T-helper 2 cell treated with Interferon-gamma antibody and Interleukin-4, amounts not matched to agents 5 μg/mL and 100 μg/mL, for 36 hours (primary cell): Measurements from ENCODE around the gene FHL3.
"Not testable (repeated sequence)": the region's sequence is repeated elsewhere in the genome, so short reads cannot be mapped to it uniquely, and the experiment has no call there.

Experiments used
- DNase-seq: peaks from one replicate; pipeline ENCODE4 v3.0.0; 2021; ENCODE audit warnings: low spot score
- H3K27ac Mint-ChIP-seq: one replicate; pipeline ENCODE4 v1.8.0; 2021; ENCODE audit warnings: mild to moderate bottlenecking, mixed read lengths
- H3K27me3 Mint-ChIP-seq: one replicate; pipeline ENCODE4 v1.8.0; 2021; ENCODE audit warnings: low read depth, mixed read lengths
- H3K36me3 Mint-ChIP-seq: one replicate; pipeline ENCODE4 v1.8.0; 2021; ENCODE audit warnings: low read depth, mixed read lengths
- H3K4me1 Mint-ChIP-seq: one replicate; pipeline ENCODE4 v1.8.0; 2021; ENCODE audit warnings: low read depth, mixed read lengths
- H3K4me3 Mint-ChIP-seq: one replicate; pipeline ENCODE4 v1.8.0; 2022; ENCODE audit warnings: mild to moderate bottlenecking, moderate library complexity, mixed read lengths
- H3K9me3 Mint-ChIP-seq: one replicate; pipeline ENCODE4 v1.8.0; 2021; ENCODE audit warnings: mixed read lengths

FHL3 gene

GRCh38 chr1:38043036-38043747, 37.9 kb upstream of the FHL3 start:
- Mint-ChIP-seq H3K4me3 (peak overlapping the region; percentile 27), H3K9me3 (no peaks in the 10 kb centered on the region)
- DNase-seq: no peak

GRCh38 chr1:38041936-38042834, 36.9 kb upstream of the FHL3 start:
- peaks cover 37% of the 10 kb centered on the region for H3K27me3 Mint-ChIP-seq
- no peaks in the 10 kb centered on the region for H3K9me3 Mint-ChIP-seq
- H3K27ac Mint-ChIP-seq: no peak overlapping the region
- H3K4me1 Mint-ChIP-seq: peaks cover 4% of the 10 kb centered on the region
- no peaks in the 10 kb centered on the region for H3K36me3 Mint-ChIP-seq
- H3K4me3 Mint-ChIP-seq: no peak overlapping the region
- no peak for DNase-seq

More at GRCh38 chr1:38043036-38043747, 37.9 kb upstream of the FHL3 start:
- Mint-ChIP-seq H3K27ac (no peak overlapping the region), H3K4me1 (peaks cover 4% of the 10 kb centered on the region), H3K27me3 (peaks cover 47% of the 10 kb centered on the region), H3K36me3 (no peaks in the 10 kb centered on the region)

DNA sequence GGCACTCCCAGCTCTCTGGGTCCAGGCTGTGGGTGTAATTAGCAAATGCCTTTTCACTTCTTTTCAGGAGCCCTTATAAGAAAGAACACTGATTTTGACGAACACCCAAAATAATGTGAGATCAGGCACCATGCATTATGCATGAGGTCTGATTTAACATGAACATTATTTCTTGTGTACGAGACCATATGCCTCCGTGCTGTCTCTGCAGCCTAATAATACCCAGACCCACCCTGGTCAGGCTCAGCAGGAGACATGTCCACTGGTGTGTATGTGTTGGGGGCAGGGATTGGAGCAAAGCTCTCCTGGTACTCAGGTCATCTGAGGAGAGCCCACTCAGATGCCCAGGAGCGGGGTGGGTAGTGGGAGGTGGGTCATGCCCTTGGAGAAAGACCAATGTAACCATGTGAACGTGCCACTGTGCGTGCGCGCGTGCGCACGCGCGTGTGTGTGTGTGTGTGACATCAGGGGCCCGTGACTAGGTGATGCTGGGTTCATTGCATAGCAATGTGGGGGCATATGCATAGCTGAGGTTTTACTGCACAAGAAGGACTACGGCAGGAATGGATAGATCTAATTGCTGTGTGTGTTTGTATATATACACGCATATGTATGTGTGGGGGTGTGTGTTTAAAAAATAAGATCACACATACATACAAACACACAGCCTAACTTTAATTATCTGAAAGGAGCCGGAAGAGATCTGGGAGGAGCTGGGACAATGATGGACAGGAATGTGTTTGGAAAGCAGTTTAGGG, 34.2 kb upstream of the FHL3 start:
- Mint-ChIP-seq H3K27ac (no peak overlapping the region), H3K4me1 (peaks cover 4% of the 10 kb centered on the region), H3K36me3 (no peaks in the 10 kb centered on the region), H3K27me3 (peaks cover 31% of the 10 kb centered on the region), H3K4me3 (no peak overlapping the region), H3K9me3 (no peaks in the 10 kb centered on the region)
- DNase-seq: no peak

DNA sequence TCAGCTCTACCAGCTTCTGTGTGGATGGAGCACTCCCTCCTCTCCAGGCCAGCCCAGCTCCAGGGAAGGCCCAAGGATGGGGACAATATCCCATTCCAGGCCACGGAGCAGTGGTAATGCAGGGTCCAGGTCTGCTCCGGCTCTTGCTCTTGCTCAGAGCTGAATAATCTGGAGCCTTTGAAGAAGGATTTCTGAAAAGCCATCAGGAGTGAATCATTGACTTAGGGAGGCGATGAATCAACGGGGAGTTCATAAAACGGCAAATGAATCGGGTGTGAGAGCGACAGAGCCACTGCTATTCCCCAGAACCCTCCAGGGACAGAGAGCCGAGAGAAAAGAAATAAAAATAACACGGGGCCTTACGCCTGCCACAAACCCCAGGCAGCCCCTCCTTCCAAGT, 33.5 kb upstream of the FHL3 start:
- Mint-ChIP-seq H3K36me3 (no peaks in the 10 kb centered on the region), H3K27ac (no peak overlapping the region), H3K27me3 (peaks cover 27% of the 10 kb centered on the region), H3K4me1 (peaks cover 1% of the 10 kb centered on the region), H3K9me3 (no peaks in the 10 kb centered on the region), H3K4me3 (no peak overlapping the region)
- no peak for DNase-seq

- H3K36me3 Mint-ChIP-seq: no peaks in the 10 kb centered on the region
- H3K27me3 Mint-ChIP-seq: peaks cover 14% of the 10 kb centered on the region
- no peaks in the 10 kb centered on the region for H3K9me3 Mint-ChIP-seq
- DNase-seq: no peak
- no peaks in the 10 kb centered on the region for H3K4me1 Mint-ChIP-seq
- no peak overlapping the region for H3K27ac Mint-ChIP-seq
- H3K4me3 Mint-ChIP-seq: no peak overlapping the region
Observed at GRCh38 chr1:38037221-38037939, 32.1 kb upstream of the FHL3 start.

- Mint-ChIP-seq H3K27me3 (no peaks in the 10 kb centered on the region), H3K27ac (no peak overlapping the region), H3K4me1 (peaks cover 10% of the 10 kb centered on the region), H3K36me3 (no peaks in the 10 kb centered on the region), H3K4me3 (no peak overlapping the region), H3K9me3 (no peaks in the 10 kb centered on the region)
- DNase-seq: no peak
Observed at GRCh38 chr1:38034871-38035270, 29.6 kb upstream of the FHL3 start.

- DNase-seq, H3K36me3 Mint-ChIP-seq, H3K27me3 Mint-ChIP-seq, H3K9me3 Mint-ChIP-seq, H3K4me3 Mint-ChIP-seq, H3K27ac Mint-ChIP-seq: not testable (repeated sequence)
- peaks cover 25% of the 10 kb centered on the region for H3K4me1 Mint-ChIP-seq
Observed at GRCh38 chr1:38032992-38033391, 27.7 kb upstream of the FHL3 start.

DNA sequence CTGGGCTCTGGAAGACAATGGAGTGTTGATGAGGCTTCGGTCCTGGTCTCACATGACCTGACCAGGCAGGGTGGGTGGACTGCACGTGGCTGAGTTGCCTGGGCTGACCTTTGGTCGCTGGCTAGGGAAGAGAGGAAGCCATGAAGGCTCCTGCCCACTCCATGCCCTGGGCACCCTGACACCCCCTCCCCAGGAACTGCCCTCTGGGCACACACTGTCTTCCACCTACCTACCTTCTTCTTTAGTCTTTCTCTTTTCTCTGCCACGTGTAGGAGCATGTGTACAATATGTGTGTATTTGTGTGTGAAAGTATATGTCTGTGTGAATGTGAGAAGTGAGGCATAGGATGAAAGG, 26.2 kb upstream of the FHL3 start:
- no peak for DNase-seq
- H3K27me3 Mint-ChIP-seq: no peaks in the 10 kb centered on the region
- no peak overlapping the region for H3K4me3 Mint-ChIP-seq
- no peaks in the 10 kb centered on the region for H3K9me3 Mint-ChIP-seq
- peaks cover 3% of the 10 kb centered on the region for H3K36me3 Mint-ChIP-seq
- peaks cover 35% of the 10 kb centered on the region for H3K4me1 Mint-ChIP-seq
- peak overlapping the region; percentile 33 for H3K27ac Mint-ChIP-seq

DNA sequence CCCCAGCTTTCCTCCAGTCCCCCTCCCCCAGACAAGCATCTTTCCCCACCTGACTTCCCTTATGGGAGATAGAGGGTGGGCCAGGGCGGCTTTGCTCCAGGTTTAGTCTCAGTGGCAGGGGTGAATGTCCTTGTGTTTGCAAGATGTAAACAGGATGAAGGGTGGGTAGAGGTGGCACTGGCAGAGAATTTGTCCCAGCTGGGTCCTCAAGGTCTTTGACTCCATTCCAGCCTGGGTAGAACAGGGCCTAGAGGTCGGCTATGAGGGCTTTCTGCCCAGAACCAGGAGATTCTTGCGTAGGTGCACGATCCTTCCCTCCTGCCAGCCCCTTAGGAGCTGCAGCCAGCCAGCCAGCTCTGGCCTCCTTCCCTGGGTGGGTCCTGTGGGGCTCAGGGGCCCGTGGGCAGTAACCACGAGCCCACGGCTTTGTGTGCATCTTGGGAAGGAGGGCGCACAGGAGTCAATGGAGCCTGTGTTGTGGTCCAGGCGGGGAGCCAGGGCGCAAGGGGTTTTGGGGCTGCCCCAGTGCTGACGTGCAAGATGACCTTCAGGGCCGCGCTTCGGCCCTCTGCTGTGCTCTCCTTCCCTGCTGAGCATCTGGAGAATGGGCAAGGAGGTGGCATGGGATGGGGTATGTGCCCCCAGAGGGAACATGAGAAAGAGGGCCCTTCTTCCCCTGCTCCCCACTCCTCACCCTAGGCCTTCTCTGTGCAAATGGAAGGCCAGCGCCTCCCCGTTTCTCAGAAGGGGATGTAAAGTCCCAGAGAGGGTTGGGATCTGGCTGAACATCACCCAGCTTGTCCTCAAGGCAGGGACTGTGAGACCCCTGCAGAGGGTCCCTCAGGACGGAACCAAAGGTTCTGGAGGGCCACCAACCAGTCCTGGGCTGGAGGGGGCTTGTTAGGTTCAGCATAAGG, 25.5 kb upstream of the FHL3 start:
- Mint-ChIP-seq H3K36me3 (peaks cover 6% of the 10 kb centered on the region), H3K4me3 (peak overlapping the region; percentile 62), H3K27me3 (no peaks in the 10 kb centered on the region), H3K9me3 (no peaks in the 10 kb centered on the region), H3K4me1 (peaks cover 35% of the 10 kb centered on the region), H3K27ac (peak overlapping the region; percentile 71)
- no peak for DNase-seq

DNA sequence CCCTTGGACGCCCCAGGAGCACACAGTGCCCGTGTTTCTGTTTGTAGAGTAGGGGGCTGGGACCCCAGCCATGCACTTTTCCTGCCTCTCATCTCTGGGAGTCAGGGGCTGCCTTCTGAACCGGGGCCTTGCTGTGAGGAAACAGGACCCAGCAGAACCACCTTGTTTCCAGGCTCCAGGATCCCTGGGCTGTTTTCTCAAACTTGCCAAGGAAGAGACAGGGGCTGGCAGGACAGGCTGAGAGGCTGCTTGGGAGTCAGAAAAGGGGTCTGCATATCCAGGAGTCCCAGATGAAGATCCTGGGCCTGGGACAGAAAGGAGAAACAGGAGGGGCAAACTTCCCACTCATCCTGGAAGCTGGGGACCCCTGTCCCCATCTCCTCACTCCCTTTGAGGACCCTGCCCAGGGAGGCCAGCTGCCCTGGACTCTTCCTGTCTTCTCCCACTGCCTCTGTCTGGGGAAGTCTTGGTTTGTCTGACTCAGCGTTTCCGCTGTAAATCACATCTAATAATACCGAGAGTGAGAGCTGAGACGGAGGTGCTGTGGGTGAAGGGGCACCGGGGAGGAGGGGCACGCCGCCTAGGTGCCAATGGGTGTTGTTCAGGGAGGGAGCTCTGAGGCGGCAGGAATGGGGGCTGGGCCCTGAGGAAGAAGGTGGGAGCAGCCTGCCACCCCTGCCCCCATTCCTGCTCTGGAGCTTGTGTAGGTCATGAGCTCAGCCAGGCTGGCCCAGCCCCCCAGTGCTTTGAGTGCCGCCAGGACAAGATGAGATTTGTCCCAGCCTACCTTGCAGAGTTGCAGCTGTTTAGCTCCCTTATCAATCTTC, 24.6 kb upstream of the FHL3 start:
- Mint-ChIP-seq H3K4me3 (peak overlapping the region; percentile 62), H3K4me1 (peaks cover 35% of the 10 kb centered on the region), H3K27ac (peak overlapping the region; percentile 71), H3K9me3 (no peaks in the 10 kb centered on the region), H3K27me3 (no peaks in the 10 kb centered on the region), H3K36me3 (peaks cover 11% of the 10 kb centered on the region)
- DNase-seq: peak; percentile 85

- H3K4me3 Mint-ChIP-seq: no peak overlapping the region
- no peaks in the 10 kb centered on the region for H3K27me3 Mint-ChIP-seq
- no peak overlapping the region for H3K27ac Mint-ChIP-seq
Observed at GRCh38 chr1:38029081-38029681, 23.9 kb upstream of the FHL3 start.

GRCh38 chr1:38028671-38029070, 23.4 kb upstream of the FHL3 start:
- peaks cover 19% of the 10 kb centered on the region for H3K36me3 Mint-ChIP-seq
- peak overlapping the region; percentile 49 for H3K27ac Mint-ChIP-seq
- no peak for DNase-seq
- no peaks in the 10 kb centered on the region for H3K9me3 Mint-ChIP-seq
- H3K27me3 Mint-ChIP-seq: no peaks in the 10 kb centered on the region
- H3K4me1 Mint-ChIP-seq: peaks cover 35% of the 10 kb centered on the region
- H3K4me3 Mint-ChIP-seq: peak overlapping the region; percentile 20

More at GRCh38 chr1:38029081-38029681, 23.9 kb upstream of the FHL3 start:
- no peak for DNase-seq
- no peaks in the 10 kb centered on the region for H3K9me3 Mint-ChIP-seq
- peaks cover 35% of the 10 kb centered on the region for H3K4me1 Mint-ChIP-seq
- H3K36me3 Mint-ChIP-seq: peaks cover 14% of the 10 kb centered on the region
